BE2C (cell line): ENCODE measurements around the gene RBM10.

Experiments used
- DNase-seq: peaks from one replicate; pipeline ENCODE4 v3.0.0-alpha.2; 2020
- H3K27me3 ChIP-seq: fragments of 250-450 bp; sonication (Bioruptor Pico); 2 replicates; pipeline ENCODE4 v1.5.1; 2020; ENCODE audit warnings: mild to moderate bottlenecking
- H3K36me3 ChIP-seq: fragments of 250-450 bp; sonication (Bioruptor Pico); 2 replicates; pipeline ENCODE4 v1.5.1; 2020; ENCODE audit warnings: mild to moderate bottlenecking
- H3K4me1 ChIP-seq: fragments of 250-450 bp; sonication (Bioruptor Pico); 2 replicates; pipeline ENCODE4 v1.5.1; 2020
- H3K4me3 ChIP-seq: 2 replicates; pipeline ENCODE4 v1.5.1; 2011; ENCODE audit warnings: low read depth, low read length
- H3K9me3 ChIP-seq: fragments of 250-450 bp; sonication (Bioruptor Pico); 2 replicates; pipeline ENCODE4 v1.5.1; 2020
- TF ChIP-seq, protein P1 (sequence below): IDR thresholded peaks from 2 replicates; pipeline ENCODE4 v1.5.1; 2012; ENCODE audit warnings: mild to moderate bottlenecking, low read depth, low read length

Gene RBM10

DNA sequence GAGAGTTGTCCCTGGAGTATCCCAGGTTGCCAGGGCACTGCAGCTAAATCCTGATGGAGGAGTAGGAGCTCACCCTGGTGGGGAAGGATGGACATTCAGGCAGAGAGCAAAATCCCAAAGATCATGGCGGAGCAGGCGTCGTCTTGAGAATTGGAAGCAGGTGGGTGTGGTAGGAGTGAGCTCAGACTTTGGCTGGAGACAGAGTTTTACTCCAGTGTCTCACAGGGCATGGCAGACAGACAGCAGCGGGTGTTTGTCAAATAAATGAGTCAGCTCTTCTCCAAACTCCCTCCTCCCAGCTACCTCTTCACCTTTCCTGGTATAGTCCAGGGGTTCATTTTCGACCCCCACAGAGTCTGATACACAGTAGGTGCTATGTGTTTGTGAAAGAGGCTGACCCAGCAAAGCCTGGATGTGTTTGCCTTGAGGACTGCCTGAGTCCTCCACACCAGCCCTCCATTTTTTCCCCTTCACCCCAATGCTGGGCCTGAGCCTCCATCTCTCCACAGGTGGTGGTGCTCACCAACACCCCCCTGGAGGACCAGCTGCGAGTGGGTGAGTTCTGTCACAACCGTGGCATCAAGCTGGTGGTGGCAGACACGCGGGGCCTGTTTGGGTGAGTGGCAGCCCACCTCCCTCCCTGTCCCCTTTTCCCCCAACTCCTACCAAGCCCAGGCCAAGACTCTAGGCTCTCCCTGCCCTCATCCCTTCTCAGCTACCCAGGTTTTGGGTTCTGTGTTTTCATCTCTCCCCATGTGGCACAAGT, 55.5 kb downstream of the RBM10 start:
- TF ChIP-seq, protein P1, sequence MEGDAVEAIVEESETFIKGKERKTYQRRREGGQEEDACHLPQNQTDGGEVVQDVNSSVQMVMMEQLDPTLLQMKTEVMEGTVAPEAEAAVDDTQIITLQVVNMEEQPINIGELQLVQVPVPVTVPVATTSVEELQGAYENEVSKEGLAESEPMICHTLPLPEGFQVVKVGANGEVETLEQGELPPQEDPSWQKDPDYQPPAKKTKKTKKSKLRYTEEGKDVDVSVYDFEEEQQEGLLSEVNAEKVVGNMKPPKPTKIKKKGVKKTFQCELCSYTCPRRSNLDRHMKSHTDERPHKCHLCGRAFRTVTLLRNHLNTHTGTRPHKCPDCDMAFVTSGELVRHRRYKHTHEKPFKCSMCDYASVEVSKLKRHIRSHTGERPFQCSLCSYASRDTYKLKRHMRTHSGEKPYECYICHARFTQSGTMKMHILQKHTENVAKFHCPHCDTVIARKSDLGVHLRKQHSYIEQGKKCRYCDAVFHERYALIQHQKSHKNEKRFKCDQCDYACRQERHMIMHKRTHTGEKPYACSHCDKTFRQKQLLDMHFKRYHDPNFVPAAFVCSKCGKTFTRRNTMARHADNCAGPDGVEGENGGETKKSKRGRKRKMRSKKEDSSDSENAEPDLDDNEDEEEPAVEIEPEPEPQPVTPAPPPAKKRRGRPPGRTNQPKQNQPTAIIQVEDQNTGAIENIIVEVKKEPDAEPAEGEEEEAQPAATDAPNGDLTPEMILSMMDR = peak; percentile 15; the same call in 1 of the 2 replicates
- DNase-seq = no peak
- H3K36me3 ChIP-seq = peaks cover 68% of the 10 kb centered on the region
- no peak overlapping the region for H3K4me3 ChIP-seq
- no peaks in the 10 kb centered on the region for H3K9me3 ChIP-seq
- no peaks in the 10 kb centered on the region; the same call in 1 of the 2 replicates for H3K4me1 ChIP-seq
- no peaks in the 10 kb centered on the region for H3K27me3 ChIP-seq

DNA sequence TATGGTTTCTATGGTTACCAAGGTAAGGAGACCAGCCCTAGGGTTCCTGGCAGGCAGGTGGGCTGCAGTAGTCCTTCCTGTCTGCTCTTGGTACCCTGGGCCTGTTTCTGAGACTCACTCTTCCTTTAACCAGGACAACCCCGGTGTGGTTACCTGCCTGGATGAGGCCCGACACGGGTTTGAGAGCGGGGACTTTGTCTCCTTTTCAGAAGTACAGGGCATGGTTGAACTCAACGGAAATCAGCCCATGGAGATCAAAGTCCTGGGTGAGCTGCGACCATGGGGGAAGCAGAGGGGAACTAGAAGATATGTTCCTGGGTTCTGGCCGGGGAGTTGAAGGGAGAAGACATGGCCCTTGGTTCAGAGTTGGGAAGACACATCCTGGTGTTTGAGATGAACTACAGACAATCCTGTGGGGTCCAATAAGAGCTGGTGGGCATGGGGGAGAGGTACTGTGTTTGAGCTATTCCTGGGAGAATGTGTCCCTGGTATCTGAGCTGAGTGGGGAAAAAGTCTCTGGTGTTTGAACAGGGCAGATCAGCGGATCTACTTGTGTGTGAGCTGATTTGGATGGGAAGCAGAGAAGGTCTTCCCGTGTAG, 56.4 kb downstream of the RBM10 start:
- Histone ChIP-seq H3K4me1 (no peaks in the 10 kb centered on the region), H3K36me3 (peaks cover 76% of the 10 kb centered on the region), H3K27me3 (no peaks in the 10 kb centered on the region), H3K9me3 (no peaks in the 10 kb centered on the region), H3K4me3 (no peak overlapping the region)
- DNase-seq = no peak
- TF ChIP-seq, protein P1 = no peak

DNA sequence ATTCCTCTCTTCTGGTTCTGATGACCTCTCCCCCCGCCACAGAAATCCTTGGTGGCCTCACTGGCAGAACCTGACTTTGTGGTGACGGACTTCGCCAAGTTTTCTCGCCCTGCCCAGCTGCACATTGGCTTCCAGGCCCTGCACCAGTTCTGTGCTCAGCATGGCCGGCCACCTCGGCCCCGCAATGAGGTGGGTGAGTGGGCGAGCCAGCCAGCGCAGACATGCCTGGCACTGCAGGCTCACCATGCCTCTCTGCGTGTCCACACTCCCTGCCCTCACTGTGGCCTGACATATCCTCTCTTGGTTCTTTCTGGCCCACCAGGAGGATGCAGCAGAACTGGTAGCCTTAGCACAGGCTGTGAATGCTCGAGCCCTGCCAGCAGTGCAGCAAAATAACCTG, 57.3 kb downstream of the RBM10 start:
- no peaks in the 10 kb centered on the region for H3K27me3 ChIP-seq
- DNase-seq = no peak
- H3K36me3 ChIP-seq = peaks cover 75% of the 10 kb centered on the region
- TF ChIP-seq, protein P1 = no peak
- H3K4me3 ChIP-seq = no peak overlapping the region
- no peaks in the 10 kb centered on the region for H3K4me1 ChIP-seq
- H3K9me3 ChIP-seq = no peaks in the 10 kb centered on the region

DNA sequence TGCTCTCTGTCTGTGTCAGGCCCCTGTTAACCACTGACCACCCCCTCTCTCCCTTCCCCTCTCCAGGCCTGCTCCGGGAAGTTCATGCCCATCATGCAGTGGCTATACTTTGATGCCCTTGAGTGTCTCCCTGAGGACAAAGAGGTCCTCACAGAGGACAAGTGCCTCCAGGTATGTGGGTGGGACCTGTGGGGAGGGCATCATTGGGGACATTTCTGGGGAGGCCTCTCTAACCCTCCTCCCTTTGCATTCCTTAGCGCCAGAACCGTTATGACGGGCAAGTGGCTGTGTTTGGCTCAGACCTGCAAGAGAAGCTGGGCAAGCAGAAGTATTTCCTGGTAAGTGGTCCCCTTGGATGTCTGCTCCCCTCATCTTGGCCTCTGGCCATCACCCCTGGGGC, 57.9 kb downstream of the RBM10 start:
- Histone ChIP-seq H3K9me3 (no peaks in the 10 kb centered on the region), H3K4me1 (no peaks in the 10 kb centered on the region), H3K4me3 (no peak overlapping the region), H3K27me3 (no peaks in the 10 kb centered on the region), H3K36me3 (peaks cover 76% of the 10 kb centered on the region)
- DNase-seq = no peak
- TF ChIP-seq, protein P1 = no peak

DNA sequence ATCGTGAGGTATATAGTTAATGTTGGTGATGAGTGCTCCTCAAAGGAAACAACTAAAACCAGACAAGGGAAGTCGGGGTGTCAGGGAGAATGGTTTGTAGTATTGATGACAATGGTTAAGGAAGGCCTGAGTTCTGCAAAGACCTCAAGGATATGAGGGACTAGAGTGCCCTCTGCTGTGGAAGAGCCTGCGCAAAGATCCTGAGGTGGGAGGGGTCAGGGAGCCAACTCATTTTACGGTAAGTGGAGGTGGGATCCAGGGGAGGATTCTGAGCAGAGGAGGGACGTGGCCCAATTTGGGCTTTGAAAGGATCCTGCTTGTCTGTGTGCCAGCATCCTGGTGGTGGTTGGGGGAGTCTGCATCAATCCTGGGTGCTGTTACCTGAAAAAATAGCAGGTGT, 59.9 kb downstream of the RBM10 start:
- Histone ChIP-seq H3K4me3 (no peak overlapping the region), H3K4me1 (no peaks in the 10 kb centered on the region), H3K36me3 (peaks cover 77% of the 10 kb centered on the region), H3K27me3 (no peaks in the 10 kb centered on the region), H3K9me3 (no peaks in the 10 kb centered on the region)
- TF ChIP-seq, protein P1 = no peak
- no peak for DNase-seq

DNA sequence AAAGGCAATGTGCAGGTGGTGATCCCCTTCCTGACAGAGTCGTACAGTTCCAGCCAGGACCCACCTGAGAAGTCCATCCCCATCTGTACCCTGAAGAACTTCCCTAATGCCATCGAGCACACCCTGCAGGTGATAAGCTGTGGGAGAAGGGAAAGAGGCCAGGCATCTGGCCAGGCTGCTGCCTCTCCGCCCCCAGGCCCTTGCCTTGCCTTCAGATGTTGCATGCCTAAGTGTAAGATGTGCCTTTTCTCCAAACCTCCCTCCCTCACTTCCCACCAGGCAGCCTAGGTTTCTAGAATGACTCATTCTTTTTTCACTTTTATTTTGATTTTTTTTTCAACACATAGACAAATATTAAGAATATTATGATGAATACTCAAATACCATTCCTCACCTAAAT, 61.3 kb downstream of the RBM10 start:
- no peak overlapping the region for H3K4me3 ChIP-seq
- H3K27me3 ChIP-seq = no peaks in the 10 kb centered on the region
- DNase-seq = no peak
- TF ChIP-seq, protein P1 = no peak
- no peaks in the 10 kb centered on the region for H3K9me3 ChIP-seq
- no peaks in the 10 kb centered on the region for H3K4me1 ChIP-seq
- H3K36me3 ChIP-seq = peaks cover 77% of the 10 kb centered on the region
